Endometrial microvascular endothelial cells (primary cell): ENCODE measurements around the gene ALG1. TPM values are rescaled to one million over a fixed set of nuclear protein-coding genes. Genes with fewer than 3 reads are reported as not detected.
"Not testable (repeated sequence)": the region's sequence is repeated elsewhere in the genome, so short reads cannot be mapped to it uniquely, and the experiment has no call there.

Experiments
- in situ Hi-C: cut with HindIII; loops from 2 replicates; pipeline ENCODE4 v1.10.0; 2017; ENCODE audit warnings: low sequenced_read_pairs, low pct_unique_long_range_greater_than_20kb; ENCODE audit errors: inconsistent ontology term
- total RNA-seq: library from RNA; depleted of rRNA; stranded (reverse); fragments of >200 nt; gene quantifications from one replicate; pipeline ENCODE4 v1.2.3, GENCODE V29; 2015; ENCODE audit errors: inconsistent ontology term

Gene ALG1
- total RNA-seq, 1 donor from 2014 or later: 46.5 TPM

DNA sequence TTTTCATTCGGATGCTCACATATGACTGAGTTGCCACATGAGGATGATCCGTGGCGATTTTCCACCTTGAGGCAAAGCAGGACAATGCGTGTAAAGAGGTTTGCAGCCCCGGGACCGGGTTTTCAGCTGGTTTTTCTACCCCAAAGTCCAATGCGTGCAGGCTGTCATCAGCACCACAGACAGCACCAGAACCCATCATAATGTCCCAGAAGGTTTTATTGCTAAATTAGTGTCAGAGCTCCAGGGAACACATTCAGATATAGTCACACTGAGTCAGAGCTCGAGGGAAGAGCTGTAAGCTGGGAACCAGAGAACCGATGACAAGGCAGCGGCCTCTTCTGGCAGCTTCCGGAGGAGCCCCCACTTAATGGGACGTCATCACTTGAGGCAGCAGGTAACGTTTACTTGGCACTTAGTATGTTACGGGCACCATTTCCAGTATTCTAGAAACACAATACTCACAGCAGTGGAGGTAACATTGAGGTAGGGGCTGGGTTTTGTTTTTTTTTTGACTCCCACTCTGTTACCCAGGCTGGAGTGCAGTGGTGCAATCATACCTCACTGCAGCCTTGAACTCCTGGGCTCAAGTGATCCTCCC lies 29.0 kb upstream of the ALG1 start:
- in situ Hi-C loops: no loop called here

GRCh38 chr16:5044011-5044540 lies 27.6 kb upstream of the ALG1 start:
- in situ Hi-C loops: no loop called here

GRCh38 chr16:5044581-5044980 lies 27.1 kb upstream of the ALG1 start:
- in situ Hi-C loops: not testable (repeated sequence)

GRCh38 chr16:5045499-5046115 lies 26.0 kb upstream of the ALG1 start:
- in situ Hi-C loops: no loop called here

- in situ Hi-C loops: no loop called here
Observed at GRCh38 chr16:5046914-5047313, 24.7 kb upstream of the ALG1 start.

DNA sequence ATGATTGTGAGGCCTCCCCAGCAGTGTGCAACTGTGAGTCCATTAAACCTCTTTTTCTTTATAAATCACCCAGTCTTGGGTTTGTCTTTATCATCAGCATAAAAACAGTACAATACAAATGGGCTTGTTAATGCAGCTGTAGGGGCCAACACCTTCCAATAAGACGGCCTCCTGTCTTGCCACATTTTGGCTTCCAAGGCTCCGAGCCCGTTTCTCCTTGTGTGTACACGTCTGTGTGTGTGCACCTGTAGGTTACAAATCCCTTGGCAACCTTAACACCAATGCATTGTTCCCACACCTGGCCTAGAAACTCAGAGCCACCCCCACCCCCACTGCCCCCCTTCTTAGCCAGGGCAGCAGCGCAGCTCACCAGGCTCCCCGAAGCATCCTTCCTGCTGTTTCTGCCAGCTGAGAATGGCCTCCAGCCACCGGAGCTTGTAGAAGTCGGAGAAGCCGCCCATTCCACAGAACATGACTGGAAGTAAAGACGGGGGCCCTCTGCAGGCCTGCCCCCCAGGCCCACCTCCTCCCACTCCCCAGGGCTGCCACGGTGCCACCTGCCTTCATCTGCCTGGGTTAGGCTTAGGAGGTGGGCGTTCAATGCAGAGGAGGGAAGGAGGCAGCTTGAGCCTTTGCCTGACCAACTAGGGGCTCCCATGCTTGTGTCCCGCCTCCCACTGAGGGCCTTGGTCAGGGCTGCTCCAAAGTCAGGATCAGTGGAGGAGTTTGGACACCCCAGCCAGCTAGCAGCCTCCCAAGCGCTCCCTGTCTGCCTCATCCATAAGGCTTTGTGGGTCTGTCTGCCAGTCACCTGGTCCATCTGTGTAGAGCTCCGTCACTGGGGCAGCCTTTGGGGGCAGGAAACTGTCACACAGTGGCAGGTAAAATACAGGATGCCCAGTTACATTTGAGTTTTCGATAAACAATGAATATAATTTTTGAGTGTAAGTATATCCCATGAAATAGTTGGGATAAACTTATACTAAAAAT lies 16.5 kb upstream of the ALG1 start:
- in situ Hi-C loops: no loop called here

DNA sequence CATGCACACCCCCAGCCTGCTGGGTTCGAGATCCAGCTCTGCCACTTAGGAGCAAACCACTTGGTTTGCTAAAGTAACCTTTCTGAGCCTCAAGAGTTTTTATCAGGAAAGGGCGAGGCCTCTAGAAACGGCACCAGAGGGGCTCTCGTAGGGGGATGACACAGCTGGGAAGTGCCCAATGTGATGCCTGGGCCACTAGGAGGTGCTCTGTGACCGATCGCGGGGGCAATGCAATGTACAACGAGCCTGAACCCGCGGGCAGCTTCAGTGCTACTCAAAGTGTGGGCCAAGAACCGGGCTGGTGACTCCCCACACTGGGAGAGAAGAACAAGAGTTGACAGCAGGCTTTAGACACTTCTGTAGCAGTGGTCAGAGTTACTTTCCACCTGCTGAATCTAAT lies 15.3 kb upstream of the ALG1 start:
- in situ Hi-C loops: no loop called here

- in situ Hi-C loops: no loop called here
Observed at GRCh38 chr16:5058476-5058875, 13.2 kb upstream of the ALG1 start.

DNA sequence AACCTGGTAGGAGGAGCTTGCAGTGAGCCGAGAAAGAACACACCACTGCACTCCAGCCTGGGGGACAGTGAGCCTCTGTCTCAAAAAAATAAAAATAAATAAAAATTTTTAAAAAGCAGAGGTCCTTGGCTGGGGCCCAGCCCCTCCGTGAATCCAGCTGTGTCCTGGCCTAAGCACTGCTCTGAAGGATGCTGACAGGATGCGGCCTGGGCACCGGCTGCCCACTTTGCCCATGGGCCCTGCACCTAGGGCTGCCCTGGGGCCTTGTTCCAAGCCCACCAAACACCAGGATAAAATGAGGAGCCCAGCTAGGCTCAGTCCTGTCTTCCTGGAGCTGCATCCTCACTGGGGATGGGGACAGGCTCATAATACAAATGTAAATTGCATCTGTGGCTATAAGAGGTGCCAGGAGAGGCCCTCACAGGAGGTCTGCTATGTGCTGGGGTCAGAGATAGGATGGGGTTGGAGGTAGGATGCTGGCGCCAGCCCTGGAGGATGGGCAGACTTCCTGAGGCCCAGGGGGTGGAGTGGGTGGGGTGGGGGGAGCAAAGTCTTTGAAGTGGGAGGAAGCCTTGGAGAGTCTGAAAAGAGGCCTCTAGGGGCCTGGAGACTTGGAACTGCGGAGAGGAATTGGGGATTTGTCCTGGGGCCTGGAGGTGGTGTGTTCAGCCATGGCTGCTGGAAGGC lies 12.1 kb upstream of the ALG1 start:
- in situ Hi-C loops: no loop called here

DNA sequence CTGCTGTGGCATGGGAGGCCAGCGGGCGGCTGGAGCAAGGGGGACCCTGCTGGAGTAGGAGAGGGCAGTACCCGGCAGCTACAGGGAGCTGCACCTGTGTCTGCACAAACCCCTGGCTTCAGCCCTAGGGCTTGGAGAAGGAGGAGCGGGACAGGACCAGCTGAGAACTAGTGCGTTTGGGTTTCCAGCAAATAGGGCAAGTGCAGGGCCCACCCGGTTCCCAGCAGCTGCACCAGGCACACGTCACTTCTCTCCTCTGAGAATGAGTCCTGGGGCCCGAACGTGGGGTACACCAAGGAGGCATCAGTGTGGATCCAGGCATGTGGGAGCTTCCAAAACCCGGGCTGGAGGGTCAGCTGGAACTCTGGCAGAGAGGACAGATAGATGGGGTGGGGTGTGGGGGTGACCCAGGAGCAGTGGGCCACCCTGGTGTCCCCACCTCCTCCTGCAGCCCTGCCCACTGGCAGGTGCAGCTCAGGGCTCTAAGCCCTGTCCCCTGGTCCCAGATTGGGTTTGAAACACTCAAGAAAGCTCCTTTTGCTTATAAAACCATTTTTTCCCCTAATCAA lies 11.5 kb upstream of the ALG1 start:
- in situ Hi-C loops: no loop called here

- in situ Hi-C loops: no loop called here
Observed at GRCh38 chr16:5062051-5062450, 9.6 kb upstream of the ALG1 start.

GRCh38 chr16:5062790-5063765 lies 8.6 kb upstream of the ALG1 start:
- in situ Hi-C loops: no loop called here

- in situ Hi-C loops: no loop called here
Observed at GRCh38 chr16:5064915-5065314, 6.7 kb upstream of the ALG1 start.

DNA sequence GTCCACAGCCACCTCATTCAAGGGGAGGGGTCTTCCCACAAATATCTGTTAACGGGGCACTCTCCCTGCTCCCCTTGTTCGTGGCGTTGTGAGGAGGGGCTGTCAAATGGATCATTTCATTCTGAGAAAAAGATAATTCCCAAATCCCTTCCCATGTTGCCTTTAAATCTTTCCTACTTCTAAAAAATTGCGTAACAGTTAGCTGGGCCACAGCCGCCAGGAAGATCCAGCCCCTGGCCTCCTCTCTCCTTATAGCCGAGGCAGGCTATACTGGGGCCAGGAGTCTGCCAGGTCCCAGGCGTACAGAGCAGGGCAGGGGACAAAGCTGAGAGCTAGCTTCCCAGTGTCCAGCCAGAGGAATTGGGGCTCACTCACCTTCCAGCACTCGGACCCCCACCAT lies 6.3 kb upstream of the ALG1 start:
- in situ Hi-C loops: no loop called here

- in situ Hi-C loops: no loop called here
Observed at GRCh38 chr16:5065813-5066212, 5.8 kb upstream of the ALG1 start, which contains the start of gene C16orf89. TSS of gene C16orf89 (minus strand) at chr16:5065956. CDS start at chr16:5065908, 48 bp downstream.

DNA sequence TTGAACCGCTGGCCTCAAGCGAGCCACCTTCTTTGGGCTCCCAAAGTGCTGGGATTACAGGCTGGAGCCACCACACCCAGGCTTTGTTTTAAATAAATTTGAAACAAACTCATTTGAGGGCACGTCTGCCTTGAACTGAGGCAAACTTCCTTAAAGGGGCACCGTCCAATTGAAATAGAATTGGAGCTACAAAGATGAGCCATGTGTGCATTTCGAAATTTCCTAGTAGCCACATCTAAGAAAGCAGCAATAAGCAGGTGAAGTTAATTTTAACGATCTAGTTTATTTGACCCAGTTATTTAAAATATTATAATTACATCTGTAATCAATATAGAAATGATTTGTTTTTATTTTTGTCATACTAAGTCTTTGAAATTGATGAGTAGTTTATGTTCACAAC lies 5.1 kb upstream of the ALG1 start:
- in situ Hi-C loops: no loop called here

DNA sequence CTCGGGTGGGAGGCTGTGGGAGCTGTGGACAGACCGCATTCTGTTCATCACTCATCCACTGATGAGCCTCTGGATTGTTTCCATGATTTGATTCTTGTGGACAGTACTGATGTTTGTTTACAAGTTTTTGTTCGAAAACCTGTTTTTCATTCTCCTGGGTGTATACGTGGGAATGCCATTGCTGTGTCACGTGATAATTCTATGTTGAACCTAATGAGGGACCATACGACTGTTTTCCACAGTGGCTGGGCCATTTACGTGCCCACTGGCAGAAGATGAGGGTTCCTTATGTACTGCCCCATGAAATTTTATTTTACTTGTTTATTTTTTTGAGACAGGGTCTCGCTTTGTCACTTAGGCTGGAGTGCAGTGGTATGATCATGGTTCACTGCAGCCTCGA lies 2.6 kb upstream of the ALG1 start:
- in situ Hi-C loops: no loop called here

DNA sequence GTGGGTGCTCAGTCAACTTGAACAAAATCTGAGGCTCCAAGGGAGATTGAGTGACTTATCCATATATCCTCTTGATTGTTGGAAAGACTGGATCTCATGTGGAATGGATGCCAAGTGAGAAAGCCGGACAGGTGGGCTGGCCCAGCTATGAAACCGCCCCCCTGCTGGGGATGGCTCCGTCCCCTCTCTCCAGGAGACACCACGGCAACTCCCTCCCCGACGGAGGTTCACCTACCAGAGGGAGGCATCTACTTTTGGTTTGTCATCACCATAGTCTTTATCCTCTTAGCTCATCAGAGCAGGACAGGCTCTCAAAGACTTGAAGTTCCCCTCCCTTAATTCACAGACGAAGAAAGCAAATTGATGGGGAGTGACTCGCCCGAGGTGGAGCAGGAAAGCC lies 1.8 kb upstream of the ALG1 start:
- in situ Hi-C loops: no loop called here
